NCI-H510A (cell line): ENCODE measurements around the gene BEST2.
"Not testable (repeated sequence)": the region's sequence is repeated elsewhere in the genome, so short reads cannot be mapped to it uniquely, and the experiment has no call there.

Source experiments
- DNase-seq: peaks from one replicate; lab custom pipeline; 2025; lab: John Stamatoyannopoulos, UW

Gene BEST2

DNA sequence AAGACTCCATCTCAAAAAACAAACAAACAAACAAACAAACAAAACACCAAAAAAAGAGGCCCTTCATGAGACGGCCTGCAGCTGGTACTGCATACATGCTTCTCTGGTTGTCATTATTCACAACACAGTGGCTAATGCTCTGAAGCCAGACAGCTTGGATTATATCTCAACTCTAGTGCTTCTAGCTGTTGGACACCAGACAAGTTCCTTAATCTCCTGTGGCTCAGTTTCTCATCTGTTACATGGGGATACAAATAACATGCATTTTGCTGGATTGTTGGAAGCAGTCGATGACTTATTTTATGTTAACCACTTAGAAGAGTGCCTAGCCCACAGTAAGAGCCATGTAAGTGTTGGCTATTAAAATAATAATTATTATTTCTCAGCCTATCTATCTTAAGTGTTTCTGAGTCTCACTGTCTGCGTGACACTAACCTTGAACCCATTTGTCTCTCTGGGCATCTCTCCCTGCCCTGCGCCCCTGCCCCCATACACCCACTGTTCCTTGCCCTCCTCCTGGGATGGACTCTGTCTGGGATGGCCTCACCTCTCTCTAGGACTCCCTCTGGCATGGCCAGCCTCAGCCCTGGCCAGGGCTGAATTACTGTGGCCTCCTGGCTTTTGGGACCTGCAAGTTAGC lies 36.6 kb downstream of the BEST2 start:
- DNase-seq = no peak

DNA sequence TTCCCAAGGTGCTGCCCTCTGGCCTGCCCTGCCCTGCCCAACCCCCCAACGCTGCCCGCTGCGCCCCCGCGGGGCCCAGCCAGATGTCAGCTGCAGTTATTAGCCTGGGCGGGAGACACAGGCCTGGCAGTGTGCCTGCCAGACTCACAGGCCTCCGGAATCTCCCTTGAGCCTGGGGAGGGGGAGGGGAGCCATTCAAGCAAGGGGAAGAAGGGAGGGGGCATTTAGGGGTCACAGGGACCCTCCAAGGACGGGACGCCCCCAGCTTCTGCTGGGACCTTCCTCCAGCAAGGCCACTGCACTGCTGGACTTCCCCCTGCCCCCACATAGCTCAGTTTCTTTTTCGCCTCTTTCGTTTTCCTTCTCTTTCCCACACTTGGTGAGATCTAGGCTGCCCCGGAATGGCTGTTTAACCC lies 37.1 kb downstream of the BEST2 start:
- no peak for DNase-seq

DNA sequence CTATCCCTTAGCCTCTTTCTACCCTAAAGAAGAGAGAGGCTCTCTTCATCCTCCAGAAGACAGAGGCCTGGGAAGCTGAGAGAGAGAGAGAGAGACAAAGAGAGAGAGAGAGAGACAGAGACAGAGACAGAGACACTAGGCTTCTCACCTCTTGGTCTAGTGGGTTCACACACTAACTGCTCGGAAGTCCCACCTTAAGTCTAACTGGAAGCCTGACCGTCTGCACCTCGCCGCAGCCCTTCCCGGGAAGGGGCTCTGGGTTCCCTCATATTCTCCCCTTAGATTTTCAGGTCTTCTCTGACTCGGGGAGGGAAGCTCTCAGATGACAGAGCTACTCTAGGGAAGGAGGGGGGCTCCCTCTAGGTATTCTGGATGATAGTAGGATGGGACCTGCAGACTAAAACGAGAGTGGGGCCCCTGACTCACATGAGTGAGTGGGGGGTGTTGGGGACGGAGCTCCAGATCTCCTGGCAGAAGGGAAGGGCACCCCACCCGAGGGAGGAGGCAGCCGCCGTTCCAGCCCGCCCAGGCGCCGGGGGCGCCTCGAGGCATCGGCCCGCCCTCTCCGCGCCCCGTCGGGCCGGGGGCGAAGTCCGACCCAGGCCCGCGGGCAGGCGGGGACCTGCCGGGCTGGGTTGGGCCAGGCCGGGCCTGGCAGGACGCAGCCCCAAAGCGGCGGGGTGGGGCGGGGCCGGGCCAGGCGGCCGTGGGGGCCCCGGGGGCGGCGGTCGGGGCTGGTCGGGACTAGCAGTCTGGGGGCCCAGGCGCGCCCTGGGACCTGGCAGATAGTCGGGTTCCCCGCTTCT lies 37.7 kb downstream of the BEST2 start:
- DNase-seq = no peak

DNA sequence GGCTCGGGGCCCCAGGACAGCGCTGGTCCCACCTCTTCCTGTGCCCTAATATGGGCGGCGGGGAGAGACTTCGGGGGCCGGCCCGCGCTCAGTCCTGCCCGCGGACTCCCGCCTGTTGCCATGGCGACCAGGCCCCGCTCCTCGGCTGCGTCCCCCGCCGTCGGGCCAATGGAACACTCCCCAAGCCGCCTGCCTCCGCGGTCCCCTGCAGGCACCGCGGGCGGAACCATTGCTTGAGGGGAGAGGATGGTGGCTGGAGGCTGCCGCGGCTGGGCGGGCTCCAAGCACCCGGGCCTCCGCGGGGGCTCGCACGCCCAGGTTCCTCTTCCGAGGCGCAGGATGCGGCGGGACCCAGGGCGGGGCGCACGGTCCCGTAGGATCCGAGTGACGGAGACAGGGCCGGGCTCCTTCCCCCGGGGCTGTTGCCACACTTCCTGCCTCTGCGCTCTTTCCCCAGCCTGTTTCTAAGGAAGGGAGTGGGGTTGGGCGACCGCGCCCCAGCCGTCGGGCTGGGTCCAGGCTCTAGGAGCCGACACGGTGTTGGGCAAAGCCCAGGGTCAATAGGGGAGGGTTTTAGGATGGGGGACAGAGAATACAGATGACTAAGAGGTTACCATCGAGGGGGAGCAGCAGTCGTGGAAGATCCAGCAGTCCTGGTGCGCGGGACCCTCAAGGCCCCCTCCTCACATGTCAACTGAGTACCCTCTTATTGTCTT lies 38.5 kb downstream of the BEST2 start:
- DNase-seq = peak; percentile 97

DNA sequence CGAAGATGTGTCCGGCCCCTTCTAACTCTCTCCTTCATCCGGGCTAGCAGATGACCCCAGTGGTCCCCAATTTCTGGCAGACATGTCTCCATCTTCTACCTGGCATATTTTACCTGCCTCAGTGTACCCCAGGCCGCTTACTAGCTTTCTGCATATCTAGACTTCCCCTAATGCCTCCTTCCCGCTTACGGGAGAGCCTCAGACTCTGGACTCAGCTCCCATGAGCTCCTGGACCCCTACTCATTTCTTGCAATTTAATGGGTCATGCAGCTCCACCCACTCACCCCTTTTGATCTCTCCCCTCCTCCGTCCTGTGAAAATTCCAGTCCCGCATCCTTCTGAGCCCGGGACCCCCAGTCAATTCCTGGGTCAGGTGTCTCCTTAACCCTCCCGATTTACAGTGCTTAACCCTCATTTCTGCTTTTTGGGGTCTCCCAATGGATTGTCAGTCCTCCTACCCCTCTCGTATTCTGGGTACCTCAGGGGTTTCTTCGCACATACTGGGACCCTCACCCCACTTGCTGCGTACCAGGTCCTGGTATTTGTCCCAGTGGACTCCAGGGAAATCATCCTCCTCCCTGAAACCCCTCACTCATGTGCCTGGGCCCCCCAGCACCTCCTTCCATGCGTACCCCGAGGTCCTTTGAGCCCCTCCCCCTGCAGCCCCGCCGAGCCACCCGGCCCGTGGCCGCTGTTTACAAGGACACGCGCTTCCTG lies 39.2 kb downstream of the BEST2 start:
- DNase-seq = no peak

DNA sequence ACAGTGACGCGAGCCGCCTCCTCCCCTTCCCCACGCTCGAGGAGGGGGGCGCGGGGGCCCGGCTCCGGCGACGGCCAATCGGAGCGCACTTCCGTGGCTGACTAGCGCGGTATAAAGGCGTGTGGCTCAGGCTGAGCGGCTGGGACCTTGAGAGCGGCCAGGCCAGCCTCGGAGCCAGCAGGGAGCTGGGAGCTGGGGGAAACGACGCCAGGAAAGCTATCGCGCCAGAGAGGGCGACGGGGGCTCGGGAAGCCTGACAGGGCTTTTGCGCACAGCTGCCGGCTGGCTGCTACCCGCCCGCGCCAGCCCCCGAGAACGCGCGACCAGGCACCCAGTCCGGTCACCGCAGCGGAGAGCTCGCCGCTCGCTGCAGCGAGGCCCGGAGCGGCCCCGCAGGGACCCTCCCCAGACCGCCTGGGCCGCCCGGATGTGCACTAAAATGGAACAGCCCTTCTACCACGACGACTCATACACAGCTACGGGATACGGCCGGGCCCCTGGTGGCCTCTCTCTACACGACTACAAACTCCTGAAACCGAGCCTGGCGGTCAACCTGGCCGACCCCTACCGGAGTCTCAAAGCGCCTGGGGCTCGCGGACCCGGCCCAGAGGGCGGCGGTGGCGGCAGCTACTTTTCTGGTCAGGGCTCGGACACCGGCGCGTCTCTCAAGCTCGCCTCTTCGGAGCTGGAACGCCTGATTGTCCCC lies 39.9 kb downstream of the BEST2 start, which contains the start of gene JUNB:
Gene JUNB (plus strand): TSS at position 142 of the 706 bp plus-strand sequence. CDS start 286 bp downstream, at position 428.
- peak; percentile 90 for DNase-seq

DNA sequence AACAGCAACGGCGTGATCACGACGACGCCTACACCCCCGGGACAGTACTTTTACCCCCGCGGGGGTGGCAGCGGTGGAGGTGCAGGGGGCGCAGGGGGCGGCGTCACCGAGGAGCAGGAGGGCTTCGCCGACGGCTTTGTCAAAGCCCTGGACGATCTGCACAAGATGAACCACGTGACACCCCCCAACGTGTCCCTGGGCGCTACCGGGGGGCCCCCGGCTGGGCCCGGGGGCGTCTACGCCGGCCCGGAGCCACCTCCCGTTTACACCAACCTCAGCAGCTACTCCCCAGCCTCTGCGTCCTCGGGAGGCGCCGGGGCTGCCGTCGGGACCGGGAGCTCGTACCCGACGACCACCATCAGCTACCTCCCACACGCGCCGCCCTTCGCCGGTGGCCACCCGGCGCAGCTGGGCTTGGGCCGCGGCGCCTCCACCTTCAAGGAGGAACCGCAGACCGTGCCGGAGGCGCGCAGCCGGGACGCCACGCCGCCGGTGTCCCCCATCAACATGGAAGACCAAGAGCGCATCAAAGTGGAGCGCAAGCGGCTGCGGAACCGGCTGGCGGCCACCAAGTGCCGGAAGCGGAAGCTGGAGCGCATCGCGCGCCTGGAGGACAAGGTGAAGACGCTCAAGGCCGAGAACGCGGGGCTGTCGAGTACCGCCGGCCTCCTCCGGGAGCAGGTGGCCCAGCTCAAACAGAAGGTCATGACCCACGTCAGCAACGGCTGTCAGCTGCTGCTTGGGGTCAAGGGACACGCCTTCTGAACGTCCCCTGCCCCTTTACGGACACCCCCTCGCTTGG lies 40.7 kb downstream of the BEST2 start:
- DNase-seq = peak; percentile 81

DNA sequence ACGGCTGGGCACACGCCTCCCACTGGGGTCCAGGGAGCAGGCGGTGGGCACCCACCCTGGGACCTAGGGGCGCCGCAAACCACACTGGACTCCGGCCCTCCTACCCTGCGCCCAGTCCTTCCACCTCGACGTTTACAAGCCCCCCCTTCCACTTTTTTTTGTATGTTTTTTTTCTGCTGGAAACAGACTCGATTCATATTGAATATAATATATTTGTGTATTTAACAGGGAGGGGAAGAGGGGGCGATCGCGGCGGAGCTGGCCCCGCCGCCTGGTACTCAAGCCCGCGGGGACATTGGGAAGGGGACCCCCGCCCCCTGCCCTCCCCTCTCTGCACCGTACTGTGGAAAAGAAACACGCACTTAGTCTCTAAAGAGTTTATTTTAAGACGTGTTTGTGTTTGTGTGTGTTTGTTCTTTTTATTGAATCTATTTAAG lies 41.3 kb downstream of the BEST2 start:
- no peak for DNase-seq

DNA sequence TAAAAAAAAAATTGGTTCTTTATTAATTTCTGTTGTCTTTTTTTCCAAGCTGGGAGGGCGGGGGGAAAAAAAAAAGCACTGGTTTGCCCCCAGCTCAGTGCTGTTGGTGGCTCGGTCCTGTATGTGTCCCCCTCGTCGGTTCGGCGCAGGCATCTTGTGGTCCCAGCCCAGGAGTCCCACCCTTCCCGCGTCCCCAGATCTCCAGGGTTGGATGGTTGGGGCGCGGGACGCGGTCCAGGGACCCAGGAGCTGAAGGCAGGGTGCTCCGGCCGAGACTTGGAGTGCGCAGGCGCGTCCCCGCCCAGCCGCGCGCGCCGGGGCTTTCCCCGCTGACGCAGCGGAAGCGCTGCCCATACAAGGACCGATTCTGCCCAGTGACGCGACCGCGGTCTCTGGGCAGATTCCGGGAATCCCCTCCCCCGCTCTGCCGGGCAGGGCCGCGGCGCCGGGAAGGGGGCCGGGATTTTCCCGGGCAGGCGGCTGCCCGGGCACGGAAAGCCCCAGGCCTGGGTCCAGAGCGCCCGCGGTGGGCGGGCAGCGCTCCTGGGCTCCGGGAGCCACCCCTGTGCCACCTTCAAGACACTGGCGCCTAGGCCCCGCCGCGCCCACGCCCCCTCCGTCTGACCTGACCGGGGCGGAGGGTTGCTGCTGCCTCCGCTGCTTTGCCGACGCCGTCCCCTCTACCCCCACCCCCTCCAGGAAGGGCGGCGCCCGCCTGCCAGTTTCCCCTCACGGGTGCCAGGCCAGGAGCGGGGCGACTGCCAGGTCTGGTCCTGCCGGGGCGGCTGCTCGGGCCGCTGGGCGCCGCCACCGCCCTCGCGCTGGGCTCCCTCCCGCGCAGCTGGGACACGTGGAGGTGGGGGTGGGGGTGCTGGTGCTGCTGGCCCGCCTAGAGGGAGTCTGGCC lies 42.0 kb downstream of the BEST2 start:
- peak; percentile 79 for DNase-seq

DNA sequence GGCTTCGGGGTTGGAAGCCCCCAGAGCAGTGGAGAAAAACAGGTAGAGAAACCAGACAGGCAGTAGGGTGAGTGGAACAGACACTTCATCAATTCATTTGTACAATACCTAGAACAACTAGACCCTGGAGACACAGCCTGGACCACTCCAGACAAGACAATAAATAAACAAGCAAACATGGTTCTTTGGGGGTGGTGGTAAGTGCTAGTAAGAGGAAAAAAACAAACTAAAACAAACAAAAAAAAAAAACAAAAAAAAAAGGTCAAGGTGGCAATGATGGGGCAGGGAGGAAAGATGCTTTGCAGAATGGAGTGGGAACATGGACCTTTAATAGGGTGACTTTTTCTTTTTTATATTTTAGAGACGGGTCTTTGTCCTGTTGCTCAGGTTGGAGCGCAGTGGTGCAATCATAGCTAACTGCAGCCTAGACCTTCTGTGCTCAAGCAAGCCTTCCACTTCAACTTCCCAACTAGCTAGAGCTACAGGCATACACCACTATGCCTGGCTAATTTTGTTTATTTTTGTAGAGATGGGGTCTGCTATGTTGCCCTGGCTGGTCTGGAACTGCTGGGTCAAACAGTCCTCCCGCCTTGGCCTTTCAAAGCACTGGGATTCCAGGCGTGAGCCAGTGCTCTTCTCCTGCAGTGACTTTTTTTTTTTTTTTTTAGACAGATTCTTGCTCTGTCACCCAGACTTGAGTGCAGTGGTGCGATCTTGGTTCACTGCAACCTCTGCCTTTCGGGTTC lies 42.8 kb downstream of the BEST2 start:
- DNase-seq = no peak

DNA sequence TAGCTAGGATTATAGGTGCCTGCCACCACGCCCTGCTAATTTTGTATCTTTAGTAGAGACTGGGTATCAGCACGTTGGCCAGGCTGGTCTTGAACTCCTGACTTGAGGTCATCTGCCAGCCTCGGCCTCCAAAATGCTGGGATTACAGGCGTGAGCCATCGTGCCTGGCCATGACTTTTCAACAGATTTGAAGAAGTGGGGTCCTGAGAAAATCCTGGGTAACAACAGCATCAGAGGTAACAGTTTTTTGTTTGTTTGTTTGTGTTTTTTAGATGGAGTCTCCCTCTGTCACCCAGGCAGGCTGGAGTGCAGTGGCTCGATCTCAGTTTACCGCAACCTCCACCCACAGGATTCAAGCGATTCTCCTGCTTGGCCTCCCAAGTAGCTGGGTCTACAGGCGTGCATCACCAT lies 43.4 kb downstream of the BEST2 start:
- DNase-seq = no peak

DNA sequence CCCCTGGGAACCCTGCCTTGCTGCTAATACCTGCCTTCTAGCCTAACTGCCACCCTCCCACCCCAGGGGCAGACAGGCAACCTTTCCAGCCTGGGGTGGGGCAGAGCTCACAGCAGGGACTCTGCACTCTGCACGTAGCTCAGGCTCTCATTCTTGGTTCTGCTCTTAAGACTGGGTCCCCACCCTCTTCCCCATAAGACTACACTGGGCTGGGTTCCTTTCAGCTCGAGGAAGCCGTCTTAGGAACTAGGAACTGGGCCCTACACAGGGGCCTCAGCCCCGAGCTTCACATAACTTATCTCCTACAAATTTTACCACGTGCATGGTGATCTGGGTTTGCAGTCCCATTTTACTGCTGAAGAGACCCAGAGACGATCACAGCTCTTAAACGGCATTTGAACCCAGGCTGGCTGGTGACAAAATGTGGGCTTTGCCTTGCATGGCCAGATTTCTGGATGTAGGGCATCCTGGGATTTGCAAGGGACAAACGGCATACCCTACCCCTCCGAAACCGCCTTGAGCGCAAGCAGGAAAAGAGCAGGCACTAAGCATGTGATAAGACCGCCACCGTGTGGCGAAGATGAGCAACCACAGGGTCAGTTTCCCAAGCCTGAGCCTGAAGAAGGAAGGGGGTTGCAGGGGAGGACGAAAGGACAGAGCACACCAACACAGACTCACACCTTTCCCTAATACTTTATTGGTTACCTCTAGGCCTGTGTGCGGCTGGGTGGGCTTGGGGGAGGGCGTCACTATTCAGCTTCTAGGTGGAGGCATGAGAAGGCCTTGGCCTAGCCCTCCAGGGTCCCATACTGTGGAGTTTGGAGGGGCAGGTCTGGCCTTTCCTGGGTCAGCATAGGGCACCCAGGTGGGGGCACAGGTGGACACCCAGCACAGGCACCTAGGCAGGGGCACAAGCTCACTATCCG lies 44.8 kb downstream of the BEST2 start:
- DNase-seq = no peak

DNA sequence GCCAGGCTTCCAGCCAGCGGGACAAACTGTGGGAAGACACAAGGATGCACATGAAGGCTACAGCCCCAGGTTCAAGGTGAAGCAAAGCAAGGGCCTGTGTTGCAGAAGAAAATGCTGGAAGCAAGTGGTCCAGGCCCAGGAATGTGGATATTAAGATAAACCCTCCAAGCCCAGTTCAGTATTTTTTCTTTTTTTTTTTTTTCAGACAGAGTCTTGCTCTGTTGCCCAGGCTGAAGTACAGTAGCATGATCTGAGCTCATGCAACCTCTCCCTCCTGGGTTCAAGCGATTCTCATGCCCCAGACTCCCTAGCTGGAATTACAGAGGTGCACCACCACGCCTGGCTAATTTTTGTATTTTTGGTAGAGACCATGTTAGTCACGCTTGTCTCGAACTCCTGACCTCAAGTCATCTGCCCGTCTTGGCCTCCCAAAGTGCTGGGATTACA lies 45.6 kb downstream of the BEST2 start:
- no peak for DNase-seq

DNA sequence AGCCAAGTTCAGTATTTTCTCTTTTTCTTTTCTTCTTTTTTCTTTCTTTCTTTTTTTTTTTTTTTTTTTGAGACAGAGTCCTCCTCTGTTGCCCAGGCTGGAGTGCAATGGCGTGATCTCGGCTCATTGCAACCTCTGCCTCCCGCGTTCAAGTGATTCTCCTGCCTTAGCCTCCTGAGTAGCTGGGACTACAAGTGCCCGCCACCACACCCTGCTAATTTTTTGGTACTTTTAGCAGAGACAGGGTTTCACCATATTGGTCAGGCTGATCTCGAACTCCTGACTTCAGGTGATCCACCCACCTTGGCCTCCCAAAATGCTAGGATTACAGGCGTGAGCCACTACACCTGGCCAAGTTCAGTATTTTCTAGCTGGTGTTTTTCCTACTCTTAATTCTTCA lies 46.0 kb downstream of the BEST2 start:
- DNase-seq = not testable (repeated sequence)

DNA sequence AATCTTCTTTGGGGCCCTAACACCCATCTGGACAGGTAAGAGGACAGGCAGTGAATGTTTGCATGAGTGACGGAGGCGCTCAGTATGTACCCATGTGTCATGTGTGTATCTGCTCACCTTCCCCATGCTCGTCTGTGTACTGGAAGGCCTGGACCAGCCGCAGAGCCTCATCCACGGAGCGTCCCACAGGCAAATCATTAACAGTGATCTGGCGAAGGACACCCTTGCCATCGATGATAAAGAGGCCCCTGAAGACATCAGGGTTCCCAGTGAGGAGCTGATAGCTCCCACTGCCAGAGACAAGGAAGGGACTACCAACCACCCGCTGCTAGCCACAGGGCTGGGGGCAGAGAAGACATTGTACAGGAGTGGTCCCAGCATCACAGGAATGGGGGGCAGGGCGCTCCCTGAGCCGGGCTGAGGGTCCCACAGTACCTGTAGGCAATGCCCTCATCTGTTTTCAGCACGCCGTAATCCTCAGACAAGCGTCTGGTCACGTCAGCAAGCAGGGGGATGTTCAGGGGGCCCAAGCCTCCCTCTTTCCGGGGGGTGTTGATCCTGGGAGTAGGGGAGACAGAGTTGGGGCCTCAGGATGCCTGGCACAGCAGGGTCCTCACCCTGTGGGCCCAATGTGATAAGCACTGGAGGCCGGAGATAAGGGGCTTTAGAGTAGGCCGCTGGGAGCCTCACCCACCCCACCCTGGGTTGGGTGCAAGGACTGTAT lies 48.3 kb downstream of the BEST2 start:
- DNase-seq = no peak

DNA sequence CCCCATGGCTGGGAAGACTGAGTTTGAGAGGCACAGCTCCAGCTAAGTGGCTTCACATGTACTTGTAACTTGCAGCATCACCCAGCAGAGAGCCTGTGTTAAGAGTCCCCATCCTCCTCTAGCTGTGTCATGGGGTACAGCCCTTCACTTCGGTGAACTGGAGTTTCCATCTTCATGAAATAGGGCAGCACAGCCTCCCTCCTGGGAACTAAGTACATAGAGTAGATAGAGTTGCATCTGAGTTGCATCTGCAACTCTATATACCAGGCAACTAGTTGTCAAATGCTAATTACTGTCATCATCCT lies 48.8 kb downstream of the BEST2 start:
- DNase-seq = no peak

DNA sequence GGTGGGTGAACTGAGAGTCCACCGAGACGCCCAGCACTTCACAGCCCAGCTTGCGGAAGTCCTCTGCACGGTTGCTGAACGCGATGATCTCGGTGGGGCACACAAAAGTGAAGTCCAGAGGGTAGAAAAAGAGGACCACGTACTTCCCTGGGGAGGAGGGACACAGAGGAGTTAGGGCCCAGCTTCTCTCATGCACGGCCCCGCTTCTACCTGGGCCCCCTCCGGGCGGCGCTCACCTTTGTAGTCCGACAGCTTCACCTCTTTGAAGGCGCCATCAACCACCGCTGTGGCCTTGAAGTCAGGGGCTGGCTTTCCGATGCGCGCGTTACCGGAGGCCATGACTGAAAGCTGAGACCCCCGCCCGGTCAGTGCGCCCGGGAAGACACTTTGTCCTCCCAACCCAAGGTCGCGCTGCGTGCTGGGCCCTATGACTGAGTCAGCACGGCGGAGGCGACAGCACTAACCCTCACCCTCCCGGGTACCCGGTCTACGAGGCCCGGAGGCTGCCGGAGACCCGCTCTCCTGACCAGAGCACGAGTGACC lies 49.4 kb downstream of the BEST2 start:
- no peak for DNase-seq
